ENCODE data around the gene MMP7. TPM values are rescaled to one million over a fixed set of nuclear protein-coding genes. Genes with fewer than 3 reads are reported as not detected.

The MMP7 gene
- total RNA-seq, 1 donor from 2014 or later = 16.0 TPM

DNA sequence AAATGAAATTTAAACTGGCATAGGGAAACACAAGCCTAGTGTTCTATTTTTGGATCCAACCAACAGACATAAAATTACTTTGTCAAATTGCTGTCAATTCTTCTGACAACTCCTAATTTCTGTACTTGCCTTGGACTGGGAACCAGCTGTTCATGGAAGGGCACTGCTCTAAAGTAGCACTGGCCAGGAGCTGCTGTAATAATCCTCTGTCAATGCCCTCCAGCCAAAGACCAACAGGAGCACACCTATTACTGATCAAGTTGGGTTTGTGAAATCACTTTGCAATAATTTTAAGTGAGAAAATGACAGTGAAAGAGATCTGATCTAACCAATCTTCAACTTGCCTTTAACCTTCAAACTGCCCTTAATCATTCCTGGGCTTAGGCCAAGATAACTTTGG is 59.1 kb downstream of the MMP7 start:
- Histone ChIP-seq H3K4me3 (no peak overlapping the region), H3K4me1 (peaks cover 24% of the 10 kb centered on the region), H3K9me3 (no peaks in the 10 kb centered on the region), H3K27ac (no peak overlapping the region), H3K36me3 (no peaks in the 10 kb centered on the region), H3K27me3 (no peaks in the 10 kb centered on the region)
- ATAC-seq = no peak
- intact Hi-C loops (cut with DNase I) = no loop called here
- DNase-seq = no peak
- TF ChIP-seq, protein P1, sequence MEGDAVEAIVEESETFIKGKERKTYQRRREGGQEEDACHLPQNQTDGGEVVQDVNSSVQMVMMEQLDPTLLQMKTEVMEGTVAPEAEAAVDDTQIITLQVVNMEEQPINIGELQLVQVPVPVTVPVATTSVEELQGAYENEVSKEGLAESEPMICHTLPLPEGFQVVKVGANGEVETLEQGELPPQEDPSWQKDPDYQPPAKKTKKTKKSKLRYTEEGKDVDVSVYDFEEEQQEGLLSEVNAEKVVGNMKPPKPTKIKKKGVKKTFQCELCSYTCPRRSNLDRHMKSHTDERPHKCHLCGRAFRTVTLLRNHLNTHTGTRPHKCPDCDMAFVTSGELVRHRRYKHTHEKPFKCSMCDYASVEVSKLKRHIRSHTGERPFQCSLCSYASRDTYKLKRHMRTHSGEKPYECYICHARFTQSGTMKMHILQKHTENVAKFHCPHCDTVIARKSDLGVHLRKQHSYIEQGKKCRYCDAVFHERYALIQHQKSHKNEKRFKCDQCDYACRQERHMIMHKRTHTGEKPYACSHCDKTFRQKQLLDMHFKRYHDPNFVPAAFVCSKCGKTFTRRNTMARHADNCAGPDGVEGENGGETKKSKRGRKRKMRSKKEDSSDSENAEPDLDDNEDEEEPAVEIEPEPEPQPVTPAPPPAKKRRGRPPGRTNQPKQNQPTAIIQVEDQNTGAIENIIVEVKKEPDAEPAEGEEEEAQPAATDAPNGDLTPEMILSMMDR (IDR thresholded peaks at IDR 0.05) = no peak

Other genes with a start within 250 kb of the MMP7 start
- 23.0 TPM for gene BIRC3, start 213.3 kb downstream of the MMP7 start, total RNA-seq
- 44.1 TPM for gene BIRC2, start 183.5 kb downstream of the MMP7 start, total RNA-seq
- gene TMEM123, start 78.0 kb downstream of the MMP7 start, total RNA-seq = 203 TPM
- not detected for gene MMP20, start 94.6 kb upstream of the MMP7 start, total RNA-seq
- not detected for gene MMP27, start 175.0 kb upstream of the MMP7 start, total RNA-seq
- not detected for gene MMP8, start 194.2 kb upstream of the MMP7 start, total RNA-seq
- gene MMP10, start 249.9 kb upstream of the MMP7 start, total RNA-seq = 0.23 TPM

Measured in upper lobe of right lung (tissue), 1 donor.